ENCODE results near the gene LIPF. TPM values are rescaled to one million over a fixed set of nuclear protein-coding genes. Genes with fewer than 3 reads are reported as not detected.

LIPF gene
- total RNA-seq, 1 donor, result not detected

DNA sequence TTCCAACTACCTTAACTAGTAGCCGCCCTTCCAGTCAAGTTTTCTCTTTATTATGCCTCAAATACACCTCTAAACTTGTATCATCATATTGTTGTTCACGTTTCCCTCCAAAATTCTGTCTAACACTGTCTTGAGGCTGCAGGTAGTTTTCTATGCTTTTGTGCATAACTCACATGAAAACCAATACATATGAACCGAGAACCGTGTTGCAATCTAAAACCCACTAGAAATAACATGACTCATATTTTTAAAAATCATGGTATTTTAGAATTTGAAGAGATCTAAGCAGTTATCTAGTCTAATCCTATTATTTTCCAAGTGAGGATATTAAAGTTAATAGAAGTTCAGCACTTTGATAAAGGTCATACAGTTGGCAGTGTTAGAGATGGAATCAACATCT is 18.2 kb downstream of the LIPF start:
- H3K4me3 ChIP-seq (ENCODE audit: insufficient read depth, low read length), result no peak overlapping the region
- H3K9me3 ChIP-seq (ENCODE audit: low read depth, low read length), result no peaks in the 10 kb centered on the region
- no peak for DNase-seq (ENCODE audit: insufficient read length, low spot score, missing footprints)
- H4K20me1 ChIP-seq (ENCODE audit: insufficient read depth, low read length), result no peaks in the 10 kb centered on the region
- no peak overlapping the region for H2AFZ ChIP-seq (ENCODE audit: low read length)
- H3K27me3 ChIP-seq (ENCODE audit: insufficient read depth, low read length), result no peaks in the 10 kb centered on the region
- TF ChIP-seq, protein P1, sequence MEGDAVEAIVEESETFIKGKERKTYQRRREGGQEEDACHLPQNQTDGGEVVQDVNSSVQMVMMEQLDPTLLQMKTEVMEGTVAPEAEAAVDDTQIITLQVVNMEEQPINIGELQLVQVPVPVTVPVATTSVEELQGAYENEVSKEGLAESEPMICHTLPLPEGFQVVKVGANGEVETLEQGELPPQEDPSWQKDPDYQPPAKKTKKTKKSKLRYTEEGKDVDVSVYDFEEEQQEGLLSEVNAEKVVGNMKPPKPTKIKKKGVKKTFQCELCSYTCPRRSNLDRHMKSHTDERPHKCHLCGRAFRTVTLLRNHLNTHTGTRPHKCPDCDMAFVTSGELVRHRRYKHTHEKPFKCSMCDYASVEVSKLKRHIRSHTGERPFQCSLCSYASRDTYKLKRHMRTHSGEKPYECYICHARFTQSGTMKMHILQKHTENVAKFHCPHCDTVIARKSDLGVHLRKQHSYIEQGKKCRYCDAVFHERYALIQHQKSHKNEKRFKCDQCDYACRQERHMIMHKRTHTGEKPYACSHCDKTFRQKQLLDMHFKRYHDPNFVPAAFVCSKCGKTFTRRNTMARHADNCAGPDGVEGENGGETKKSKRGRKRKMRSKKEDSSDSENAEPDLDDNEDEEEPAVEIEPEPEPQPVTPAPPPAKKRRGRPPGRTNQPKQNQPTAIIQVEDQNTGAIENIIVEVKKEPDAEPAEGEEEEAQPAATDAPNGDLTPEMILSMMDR (IDR thresholded peaks at IDR 0.05; ENCODE audit: extremely low read depth, low read depth, low read length), result no peak
- H3K36me3 ChIP-seq (ENCODE audit: insufficient read depth, low read length), result no peaks in the 10 kb centered on the region
- H3K27ac ChIP-seq (ENCODE audit: low read depth, low read length), result no peak overlapping the region
- no peaks in the 10 kb centered on the region for H3K79me2 ChIP-seq (ENCODE audit: insufficient read depth, low read length)
- H3K4me1 ChIP-seq (ENCODE audit: insufficient read depth, low read length), result peaks cover 8% of the 10 kb centered on the region
- H3K4me2 ChIP-seq (ENCODE audit: insufficient read depth, low read length), result no peak overlapping the region

DNA sequence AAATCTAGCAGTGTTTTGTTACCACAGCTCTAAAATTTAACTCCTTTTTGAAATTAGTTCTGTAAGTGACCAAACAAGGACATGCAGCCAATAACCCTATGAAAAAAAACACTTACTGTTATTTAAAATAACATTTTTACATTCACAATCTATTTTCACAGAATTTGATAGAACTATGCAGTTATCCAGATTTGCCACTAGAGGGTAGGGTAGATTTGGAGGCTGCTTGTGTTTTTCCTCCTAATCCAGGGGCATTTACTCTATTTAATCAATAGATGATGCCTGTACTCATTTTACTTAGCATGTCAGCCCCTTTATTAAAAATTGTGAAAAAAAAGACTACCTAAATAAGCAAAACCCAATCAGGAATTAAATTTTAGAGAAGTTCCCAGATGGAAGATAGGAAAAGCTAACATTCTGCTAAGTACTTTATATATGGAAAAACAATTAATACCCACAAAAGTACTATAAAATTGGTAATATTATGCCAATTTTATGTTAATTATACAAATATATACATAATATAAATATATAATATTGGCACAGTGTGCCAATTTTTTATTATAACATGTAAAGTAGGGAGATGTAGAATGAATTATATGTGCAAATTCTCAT is 23.7 kb downstream of the LIPF start:
- TF ChIP-seq, protein P1 (IDR thresholded peaks at IDR 0.05; ENCODE audit: extremely low read depth, low read depth, low read length), result peak; percentile 77
- Histone ChIP-seq H3K36me3 (ENCODE audit: insufficient read depth, low read length) (no peaks in the 10 kb centered on the region), H3K4me2 (ENCODE audit: insufficient read depth, low read length) (no peak overlapping the region), H3K4me1 (ENCODE audit: insufficient read depth, low read length) (peaks cover 1% of the 10 kb centered on the region), H3K9me3 (ENCODE audit: low read depth, low read length) (no peaks in the 10 kb centered on the region), H3K27ac (ENCODE audit: low read depth, low read length) (no peak overlapping the region), H3K79me2 (ENCODE audit: insufficient read depth, low read length) (no peaks in the 10 kb centered on the region), H2AFZ (ENCODE audit: low read length) (no peak overlapping the region), H3K27me3 (ENCODE audit: insufficient read depth, low read length) (no peaks in the 10 kb centered on the region), H4K20me1 (ENCODE audit: insufficient read depth, low read length) (no peaks in the 10 kb centered on the region), H3K4me3 (ENCODE audit: insufficient read depth, low read length) (no peak overlapping the region)
- peak; percentile 39 for DNase-seq (ENCODE audit: insufficient read length, low spot score, missing footprints)

DNA sequence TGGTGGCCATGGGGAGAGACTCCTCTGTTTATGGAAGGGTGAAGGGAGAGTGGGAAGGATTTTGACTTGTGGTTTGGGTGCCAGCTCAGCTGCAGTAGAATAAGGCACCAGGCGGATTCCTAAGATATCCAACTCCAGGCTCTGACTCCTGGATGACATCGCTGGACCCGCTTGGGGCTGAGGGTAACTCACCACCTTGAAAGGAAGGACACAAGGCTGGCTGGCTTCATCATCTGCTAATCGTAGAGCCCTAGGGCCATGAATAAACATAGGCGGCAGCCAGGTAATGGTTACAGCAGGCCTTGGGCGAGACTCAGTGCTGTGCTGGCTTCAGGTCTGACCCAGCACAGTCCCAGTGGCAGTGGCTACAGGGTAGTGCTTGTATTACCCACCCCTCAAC is 25.1 kb downstream of the LIPF start:
- Histone ChIP-seq H3K36me3 (ENCODE audit: insufficient read depth, low read length) (no peaks in the 10 kb centered on the region), H3K27me3 (ENCODE audit: insufficient read depth, low read length) (no peaks in the 10 kb centered on the region), H4K20me1 (ENCODE audit: insufficient read depth, low read length) (no peaks in the 10 kb centered on the region), H3K4me3 (ENCODE audit: insufficient read depth, low read length) (no peak overlapping the region), H3K79me2 (ENCODE audit: insufficient read depth, low read length) (no peaks in the 10 kb centered on the region), H3K27ac (ENCODE audit: low read depth, low read length) (no peak overlapping the region), H2AFZ (ENCODE audit: low read length) (no peak overlapping the region), H3K4me2 (ENCODE audit: insufficient read depth, low read length) (no peak overlapping the region), H3K9me3 (ENCODE audit: low read depth, low read length) (no peaks in the 10 kb centered on the region), H3K4me1 (ENCODE audit: insufficient read depth, low read length) (no peaks in the 10 kb centered on the region)
- TF ChIP-seq, protein P1 (IDR thresholded peaks at IDR 0.05; ENCODE audit: extremely low read depth, low read depth, low read length), result no peak
- no peak for DNase-seq (ENCODE audit: insufficient read length, low spot score, missing footprints)

DNA sequence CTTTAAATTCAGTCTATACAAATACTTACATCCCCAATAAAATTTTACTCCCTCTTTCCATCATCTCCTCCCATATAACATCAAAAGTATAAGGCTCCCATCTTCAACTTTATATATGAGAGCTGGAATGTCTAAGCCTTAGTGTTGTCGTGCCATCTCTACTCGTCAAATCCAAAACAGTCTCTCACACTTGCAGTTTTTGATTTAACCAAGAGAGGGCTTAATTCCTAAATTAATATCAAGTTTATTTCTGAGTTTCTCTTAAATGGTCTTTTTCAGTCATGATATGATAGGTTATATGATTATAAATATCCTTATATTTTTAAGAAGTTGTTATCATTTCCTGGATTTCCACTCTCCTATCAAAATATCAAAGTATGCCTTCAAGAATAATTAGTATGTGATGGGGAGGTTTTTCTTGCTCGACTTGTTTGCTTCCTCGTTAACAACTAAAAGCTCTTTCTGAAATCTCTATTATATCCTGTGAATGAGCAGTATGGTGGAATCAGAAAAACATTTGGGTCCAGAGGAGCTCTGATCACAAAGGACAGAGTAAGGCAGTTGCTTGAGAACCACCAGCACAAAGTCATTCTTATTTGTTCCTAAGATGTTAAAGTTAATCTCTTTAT is 29.3 kb downstream of the LIPF start:
- no peak overlapping the region for H3K27ac ChIP-seq (ENCODE audit: low read depth, low read length)
- H2AFZ ChIP-seq (ENCODE audit: low read length), result peak overlapping the region; percentile 61
- H3K4me2 ChIP-seq (ENCODE audit: insufficient read depth, low read length), result no peak overlapping the region
- no peak for DNase-seq (ENCODE audit: insufficient read length, low spot score, missing footprints)
- no peaks in the 10 kb centered on the region for H3K79me2 ChIP-seq (ENCODE audit: insufficient read depth, low read length)
- no peaks in the 10 kb centered on the region for H3K9me3 ChIP-seq (ENCODE audit: low read depth, low read length)
- no peaks in the 10 kb centered on the region for H4K20me1 ChIP-seq (ENCODE audit: insufficient read depth, low read length)
- H3K27me3 ChIP-seq (ENCODE audit: insufficient read depth, low read length), result no peaks in the 10 kb centered on the region
- H3K36me3 ChIP-seq (ENCODE audit: insufficient read depth, low read length), result no peaks in the 10 kb centered on the region
- no peak overlapping the region for H3K4me3 ChIP-seq (ENCODE audit: insufficient read depth, low read length)
- H3K4me1 ChIP-seq (ENCODE audit: insufficient read depth, low read length), result no peaks in the 10 kb centered on the region
- TF ChIP-seq, protein P1 (IDR thresholded peaks at IDR 0.05; ENCODE audit: extremely low read depth, low read depth, low read length), result peak; percentile 48
